ENCODE measurements around the gene ZNF532.

- TF ChIP-seq ZNF274 (IDR thresholded peaks at IDR 0.05; ENCODE audit: low read depth, low read length): no peak
- TF ChIP-seq SUZ12 (IDR thresholded peaks at IDR 0.05; ENCODE audit: extremely low read depth, insufficient read depth, insufficient read length): no peak
- TF ChIP-seq YY1 (IDR thresholded peaks at IDR 0.05; ENCODE audit: insufficient read depth, insufficient read length): no peak
Observed at GRCh38 chr18:59024829-59025228, 160.2 kb downstream of the ZNF532 start.

Measured in NT2/D1 (cell line).